ENCODE data around the gene RPAP3. TPM values are rescaled to one million over a fixed set of nuclear protein-coding genes. Genes with fewer than 3 reads are reported as not detected.

RPAP3 gene
- total RNA-seq, 1 donor from 2014 or later, result 7.6 TPM

GRCh38 chr12:47744778-47745436, 39.1 kb upstream of the RPAP3 start:
- no peak overlapping the region for H3K4me3 ChIP-seq (ENCODE audit: low read depth, low read length)
- FAIRE-seq (peak; percentile 58), DNase-seq (ENCODE audit: low read depth) (no peak)
- H3K36me3 ChIP-seq (ENCODE audit: control insufficient read depth, insufficient read depth, low read length), result no peaks in the 10 kb centered on the region
- H3K27me3 ChIP-seq (ENCODE audit: control insufficient read depth, insufficient read depth, low read length), result no peaks in the 10 kb centered on the region
- no peak for TF ChIP-seq CTCF (IDR thresholded peaks at IDR 0.05; ENCODE audit: insufficient read depth, low read length, severe bottlenecking)

GRCh38 chr12:47744005-47744651, 38.3 kb upstream of the RPAP3 start:
- Histone ChIP-seq H3K4me3 (ENCODE audit: low read depth, low read length) (no peak overlapping the region), H3K36me3 (ENCODE audit: control insufficient read depth, insufficient read depth, low read length) (no peaks in the 10 kb centered on the region), H3K27me3 (ENCODE audit: control insufficient read depth, insufficient read depth, low read length) (no peaks in the 10 kb centered on the region)
- peak; percentile 96 for TF ChIP-seq CTCF (IDR thresholded peaks at IDR 0.05; ENCODE audit: insufficient read depth, low read length, severe bottlenecking)
- DNase-seq (ENCODE audit: low read depth) (peak; percentile 73), FAIRE-seq (peak; percentile 58)

GRCh38 chr12:47743311-47743860, 37.6 kb upstream of the RPAP3 start:
- FAIRE-seq (no peak), DNase-seq (ENCODE audit: low read depth) (no peak)
- Histone ChIP-seq H3K4me3 (ENCODE audit: low read depth, low read length) (no peak overlapping the region), H3K36me3 (ENCODE audit: control insufficient read depth, insufficient read depth, low read length) (no peaks in the 10 kb centered on the region), H3K27me3 (ENCODE audit: control insufficient read depth, insufficient read depth, low read length) (no peaks in the 10 kb centered on the region)
- TF ChIP-seq CTCF (IDR thresholded peaks at IDR 0.05; ENCODE audit: insufficient read depth, low read length, severe bottlenecking), result no peak

- Histone ChIP-seq H3K4me3 (ENCODE audit: low read depth, low read length) (no peak overlapping the region), H3K36me3 (ENCODE audit: control insufficient read depth, insufficient read depth, low read length) (no peaks in the 10 kb centered on the region), H3K27me3 (ENCODE audit: control insufficient read depth, insufficient read depth, low read length) (no peaks in the 10 kb centered on the region)
- FAIRE-seq (peak; percentile 83), DNase-seq (ENCODE audit: low read depth) (peak; percentile 44)
- peak; percentile 97 for TF ChIP-seq CTCF (IDR thresholded peaks at IDR 0.05; ENCODE audit: insufficient read depth, low read length, severe bottlenecking)
These were observed 36.5 kb upstream of the RPAP3 start for GRCh38 chr12:47742253-47742825.

GRCh38 chr12:47741340-47741703, 35.5 kb upstream of the RPAP3 start:
- FAIRE-seq, result no peak
- Histone ChIP-seq H3K36me3 (ENCODE audit: control insufficient read depth, insufficient read depth, low read length) (no peaks in the 10 kb centered on the region), H3K4me3 (ENCODE audit: low read depth, low read length) (no peak overlapping the region), H3K27me3 (ENCODE audit: control insufficient read depth, insufficient read depth, low read length) (no peaks in the 10 kb centered on the region)
- no peak for TF ChIP-seq CTCF (IDR thresholded peaks at IDR 0.05; ENCODE audit: insufficient read depth, low read length, severe bottlenecking)
- no peak for DNase-seq (ENCODE audit: low read depth)
